IMR-90 (cell line): ENCODE data around the gene PCCA. TPM values are rescaled to one million over a fixed set of nuclear protein-coding genes. Genes with fewer than 3 reads are reported as not detected.

Experiments
- ATAC-seq: fragments of 200-7000 bp; cut with Tn5 transposase; 2 replicates; pipeline ENCODE4 v1.9.1; 2020; ENCODE audit warnings: low read depth, mild to moderate bottlenecking, moderate library complexity
- BruUV-seq: library from RNA; stranded (reverse); fragments of 400-500 nt; replicated peaks from 2 replicates; lab custom pipeline; 2021; lab: Mats Ljungman, UMichigan
- CTCF ChIA-PET: fragments of 300-600 bp; formaldehyde crosslinking; extraction: SDS; loops from one replicate; lab custom pipeline; 2021; ENCODE audit warnings: antibody characterized with exemption; lab: Yijun Ruan, JAX
- POLR2A ChIA-PET: fragments of 300-600 bp; sonication (Branson Sonifier 250); formaldehyde crosslinking; loops from one replicate; lab custom pipeline; 2022; ENCODE audit warnings: antibody characterized with exemption; ENCODE audit not compliant: unreplicated experiment; lab: Charles Lee
- DNase-seq: peaks from one replicate; pipeline ENCODE4 v3.0.0; 2013
- H2AFZ ChIP-seq: replicated peaks from 2 replicates; pipeline ENCODE3; 2013; ENCODE audit warnings: low read length, mild to moderate bottlenecking; ENCODE audit not compliant: poor library complexity
- H2AK5ac ChIP-seq: 2 replicates; pipeline ENCODE4 v1.6.1; 2013; ENCODE audit warnings: low read depth, low read length, inconsistent platforms
- H2AK9ac ChIP-seq: replicated peaks from 2 replicates; pipeline ENCODE3; 2013; ENCODE audit warnings: mild to moderate bottlenecking, low read depth, low read length, moderate library complexity; ENCODE audit not compliant: poor library complexity
- H2BK120ac ChIP-seq: 2 replicates; pipeline ENCODE4 v1.6.1; 2013; ENCODE audit warnings: low read depth, low read length, inconsistent platforms
- H2BK15ac ChIP-seq: 3 replicates; pipeline ENCODE4 v1.6.1; 2013; ENCODE audit warnings: low read depth, low read length, inconsistent platforms
- H2BK20ac ChIP-seq: 2 replicates; pipeline ENCODE4 v1.6.1; 2013; ENCODE audit warnings: low read depth, mild to moderate bottlenecking, inconsistent platforms, low read length, moderate library complexity
- H2BK5ac ChIP-seq: 2 replicates; pipeline ENCODE4 v1.6.1; 2013; ENCODE audit warnings: mild to moderate bottlenecking, low read depth, low read length, inconsistent platforms; ENCODE audit not compliant: poor library complexity, severe bottlenecking
- H3K14ac ChIP-seq: replicated peaks from 2 replicates; pipeline ENCODE4 v1.6.1; 2013; ENCODE audit warnings: low read depth, low read length, inconsistent platforms
- H3K18ac ChIP-seq: 2 replicates; pipeline ENCODE4 v1.6.1; 2013; ENCODE audit warnings: low read depth, low read length, control low read depth
- H3K23ac ChIP-seq: 2 replicates; pipeline ENCODE4 v1.6.1; 2013; ENCODE audit warnings: low read depth, low read length, inconsistent platforms
- H3K27ac ChIP-seq: 2 replicates; pipeline ENCODE4 v1.5.1; 2013; ENCODE audit warnings: mild to moderate bottlenecking, control low read depth, low read length; ENCODE audit not compliant: insufficient read depth
- H3K27me3 ChIP-seq: 2 replicates; pipeline ENCODE4 v1.6.1; 2013; ENCODE audit warnings: low read length; ENCODE audit not compliant: control insufficient read depth, insufficient read depth
- H3K36me3 ChIP-seq: 2 replicates; pipeline ENCODE4 v1.6.1; 2013; ENCODE audit warnings: low read length, mixed read lengths; ENCODE audit not compliant: control insufficient read depth, insufficient read depth
- H3K4ac ChIP-seq: 2 replicates; pipeline ENCODE4 v1.6.1; 2013; ENCODE audit warnings: low read depth, low read length, inconsistent platforms
- H3K4me1 ChIP-seq: 2 replicates; pipeline ENCODE4 v1.6.1; 2013; ENCODE audit warnings: low read length, mixed read lengths; ENCODE audit not compliant: control insufficient read depth, insufficient read depth
- H3K4me2 ChIP-seq: 2 replicates; pipeline ENCODE4 v1.6.1; 2013; ENCODE audit warnings: low read depth, mild to moderate bottlenecking, control low read depth, low read length, moderate library complexity
- H3K4me3 ChIP-seq: 2 replicates; pipeline ENCODE4 v1.5.1; 2013; ENCODE audit warnings: low read depth, mild to moderate bottlenecking, control low read depth, low read length, moderate library complexity; ENCODE audit not compliant: insufficient read depth
- H3K56ac ChIP-seq: 2 replicates; pipeline ENCODE4 v1.6.1; 2013; ENCODE audit warnings: low read length, inconsistent platforms; ENCODE audit not compliant: insufficient read depth; ENCODE audit errors: extremely low read depth
- H3K79me1 ChIP-seq, 2 experiments: 2 replicates each; pipeline ENCODE4 v1.6.1; 2013; ENCODE audit warnings: low read length in 2 of 2, inconsistent platforms in 1 of 2, low read depth in 1 of 2
- H3K9ac ChIP-seq: 2 replicates; pipeline ENCODE4 v1.6.1; 2013; ENCODE audit warnings: low read depth, low read length, control low read depth
- H3K9me1 ChIP-seq: 2 replicates; pipeline ENCODE4 v1.6.1; 2013; ENCODE audit warnings: low read length, inconsistent platforms; ENCODE audit not compliant: insufficient read depth
- H3K9me3 ChIP-seq: 2 replicates; pipeline ENCODE4 v1.6.1; 2013; ENCODE audit warnings: low read length; ENCODE audit not compliant: control insufficient read depth, insufficient read depth
- H4K20me1 ChIP-seq: 2 replicates; pipeline ENCODE4 v1.6.1; 2013; ENCODE audit warnings: low read length, inconsistent platforms; ENCODE audit not compliant: insufficient read depth
- H4K5ac ChIP-seq: 2 replicates; pipeline ENCODE4 v1.6.1; 2013; ENCODE audit warnings: mild to moderate bottlenecking, low read depth, low read length, control low read depth
- H4K8ac ChIP-seq, 2 experiments: 2 replicates each; pipeline ENCODE4 v1.6.1; 2013; ENCODE audit warnings: low read depth in 2 of 2, low read length in 2 of 2, control low read depth in 1 of 2, inconsistent platforms in 1 of 2
- H4K91ac ChIP-seq: 2 replicates; pipeline ENCODE4 v1.6.1; 2013; ENCODE audit warnings: low read depth, low read length, inconsistent platforms; ENCODE audit not compliant: insufficient read depth
- BHLHE40 ChIP-seq: fragments of 150-350 bp; IDR thresholded peaks from 2 replicates; pipeline ENCODE4 v1.6.1; 2016; ENCODE audit warnings: mild to moderate bottlenecking, low read depth, low read length
- CEBPB ChIP-seq: IDR thresholded peaks from 2 replicates; pipeline ENCODE4 v1.6.1; 2012; ENCODE audit warnings: low read depth, low read length, improper control_type of control experiment
- CHD1 ChIP-seq: IDR thresholded peaks from 2 replicates; pipeline ENCODE4 v1.6.1; 2012; ENCODE audit warnings: low read depth, low read length, improper control_type of control experiment
- MAFK ChIP-seq: IDR thresholded peaks from 2 replicates; pipeline ENCODE4 v1.6.1; 2012; ENCODE audit warnings: low read depth, low read length, improper control_type of control experiment
- MAZ ChIP-seq: IDR thresholded peaks from 2 replicates; pipeline ENCODE4 v1.6.1; 2012; ENCODE audit warnings: low read depth, mild to moderate bottlenecking, low read length, improper control_type of control experiment, moderate library complexity, borderline replicate concordance
- MXI1 ChIP-seq: IDR thresholded peaks from 2 replicates; pipeline ENCODE4 v1.6.1; 2012; ENCODE audit warnings: low read depth, mild to moderate bottlenecking, low read length, moderate library complexity, borderline replicate concordance
- NFE2L2 ChIP-seq: fragments of 150-350 bp; IDR thresholded peaks from 2 replicates; pipeline ENCODE4 v1.6.1; 2016; ENCODE audit warnings: low read depth, mild to moderate bottlenecking, low read length
- POLR2A ChIP-seq: IDR thresholded peaks from 2 replicates; pipeline ENCODE4 v1.6.1; 2012; ENCODE audit warnings: mild to moderate bottlenecking, low read depth, low read length
- RAD21 ChIP-seq: IDR thresholded peaks from 2 replicates; pipeline ENCODE4 v1.6.1; 2012; ENCODE audit warnings: low read length, improper control_type of control experiment
- RCOR1 ChIP-seq: IDR thresholded peaks from 2 replicates; pipeline ENCODE4 v1.6.1; 2012; ENCODE audit warnings: mild to moderate bottlenecking, low read length, improper control_type of control experiment; ENCODE audit not compliant: insufficient replicate concordance
- RFX5 ChIP-seq: IDR thresholded peaks from 2 replicates; pipeline ENCODE4 v1.8.0; 2012; ENCODE audit warnings: low read depth, mild to moderate bottlenecking, low read length, moderate library complexity
- SMC3 ChIP-seq: fragments of 150-350 bp; IDR thresholded peaks from 2 replicates; pipeline ENCODE4 v1.6.1; 2016; ENCODE audit warnings: low read depth, mild to moderate bottlenecking, antibody characterized with exemption, low read length, moderate library complexity
- WGBS, 2 experiments: methylation state at CpG; one replicate each; pipeline versions ENCODE4 v1.1.5 to v1.1.7; 2013; ENCODE audit warnings: missing lambda C conversion rate in 2 of 2; ENCODE audit not compliant: insufficient read length in 1 of 2; ENCODE audit errors: extremely low coverage in 2 of 2; 5-methylcytosine and 5-hydroxymethylcytosine counted together
- dilution Hi-C: fragments of 300-500 bp; cut with HindIII; formaldehyde crosslinking; loops from one replicate; pipeline ENCODE4 v1.14.3; 2018; ENCODE audit warnings: low sequenced_read_pairs; ENCODE audit not compliant: unreplicated experiment
- in situ Hi-C: fragments of 300-500 bp; cut with MboI; formaldehyde crosslinking; loops from 3 replicates; pipeline ENCODE4 v1.14.3; 2019; ENCODE audit warnings: low sequenced_read_pairs, inconsistent platforms, mixed read lengths
- intact Hi-C: fragments of 100-400 bp; cut with micrococcal nuclease; formaldehyde crosslinking; loops from 2 replicates; pipeline ENCODE4 v1.10.0; 2022
- polyA plus RNA-seq, 3 experiments: library from polyadenylated mRNA; depleted of rRNA; stranded (reverse); fragments of >200 nt; gene quantifications; 2 replicates each; pipeline ENCODE4 v1.2.3, GENCODE V29; 2012; ENCODE audit warnings: low replicate concordance in 1 of 3
- total RNA-seq: library from RNA; depleted of rRNA; stranded (reverse); fragments of >200 nt; gene quantifications from 2 replicates; pipeline ENCODE4 v1.2.3, GENCODE V29; 2012
- TF ChIP-seq, protein P1 (sequence below): fragments of 150-350 bp; IDR thresholded peaks from 2 replicates; pipeline ENCODE4 v1.6.1; 2016; ENCODE audit warnings: low read depth, mild to moderate bottlenecking, low read length, moderate library complexity, borderline replicate concordance
- TF ChIP-seq, protein P2 (sequence below): fragments of 150-350 bp; IDR thresholded peaks from 2 replicates; pipeline ENCODE4 v1.6.1; 2017; ENCODE audit warnings: mild to moderate bottlenecking, antibody characterized with exemption, low read length, low read depth
- TF ChIP-seq, protein P3 (sequence below): conservative IDR thresholded peaks from 2 replicates; pipeline ENCODE4 v1.5.1; 2012; ENCODE audit warnings: mild to moderate bottlenecking, low read depth, low read length, improper control_type of control experiment

The PCCA gene
- total and polyA plus RNA-seq, 2 of the 4 experiments (the other 2 are of a cell fraction) = 7.6 to 24.0 TPM

DNA sequence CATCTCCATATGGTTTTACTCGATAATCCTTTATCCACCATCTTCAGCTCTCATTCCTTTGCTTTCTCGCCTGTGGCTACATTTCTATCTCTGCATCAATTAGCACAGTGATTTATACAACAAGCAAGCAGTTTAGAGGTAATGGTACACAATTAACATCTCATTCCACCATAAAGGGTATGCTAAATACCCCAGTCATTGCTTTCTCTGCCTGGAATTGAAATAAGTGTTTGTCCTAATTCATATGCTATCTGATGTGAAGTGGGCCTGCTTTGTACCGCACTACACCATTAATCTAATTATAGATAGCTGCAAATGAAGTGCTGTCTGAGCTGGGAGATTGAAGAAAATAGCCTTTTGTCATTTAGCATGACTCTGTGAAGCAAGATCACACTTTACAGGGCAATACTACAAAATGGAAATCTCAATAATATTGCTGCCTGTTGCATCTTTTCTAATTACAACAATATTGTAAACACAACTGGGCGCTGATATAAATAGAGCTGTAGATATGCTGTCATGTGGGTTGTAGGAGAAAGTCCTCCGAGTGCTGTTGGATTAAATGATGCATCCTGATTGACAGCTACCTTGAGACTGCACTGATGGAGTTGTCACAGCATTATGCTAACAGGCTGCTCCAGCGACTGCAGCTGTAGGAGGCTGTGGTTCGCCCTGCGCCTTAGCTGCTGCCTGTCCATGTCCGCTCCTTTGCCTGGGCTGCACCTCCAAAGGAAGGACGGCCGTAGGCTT lies 421.5 kb downstream of the PCCA start:
- ATAC-seq = no peak
- H3K56ac ChIP-seq = no peak overlapping the region
- 50% methylated on average over 2 of the region's 11 CpGs; no CpG with 5 or more reads in 1 of the 2 experiments for WGBS, 2 experiments
- H3K9me3 ChIP-seq = no peaks in the 10 kb centered on the region
- no peak overlapping the region for H2BK20ac ChIP-seq
- TF ChIP-seq, protein P1, sequence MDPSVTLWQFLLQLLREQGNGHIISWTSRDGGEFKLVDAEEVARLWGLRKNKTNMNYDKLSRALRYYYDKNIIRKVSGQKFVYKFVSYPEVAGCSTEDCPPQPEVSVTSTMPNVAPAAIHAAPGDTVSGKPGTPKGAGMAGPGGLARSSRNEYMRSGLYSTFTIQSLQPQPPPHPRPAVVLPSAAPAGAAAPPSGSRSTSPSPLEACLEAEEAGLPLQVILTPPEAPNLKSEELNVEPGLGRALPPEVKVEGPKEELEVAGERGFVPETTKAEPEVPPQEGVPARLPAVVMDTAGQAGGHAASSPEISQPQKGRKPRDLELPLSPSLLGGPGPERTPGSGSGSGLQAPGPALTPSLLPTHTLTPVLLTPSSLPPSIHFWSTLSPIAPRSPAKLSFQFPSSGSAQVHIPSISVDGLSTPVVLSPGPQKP = no peak
- TF ChIP-seq CEBPB (no peak), POLR2A (no peak), RCOR1 (no peak), NFE2L2 (no peak), MAFK (no peak), RFX5 (no peak), MAZ (no peak), SMC3 (no peak), CHD1 (no peak), RAD21 (no peak), MXI1 (no peak), BHLHE40 (no peak)
- TF ChIP-seq, protein P2, sequence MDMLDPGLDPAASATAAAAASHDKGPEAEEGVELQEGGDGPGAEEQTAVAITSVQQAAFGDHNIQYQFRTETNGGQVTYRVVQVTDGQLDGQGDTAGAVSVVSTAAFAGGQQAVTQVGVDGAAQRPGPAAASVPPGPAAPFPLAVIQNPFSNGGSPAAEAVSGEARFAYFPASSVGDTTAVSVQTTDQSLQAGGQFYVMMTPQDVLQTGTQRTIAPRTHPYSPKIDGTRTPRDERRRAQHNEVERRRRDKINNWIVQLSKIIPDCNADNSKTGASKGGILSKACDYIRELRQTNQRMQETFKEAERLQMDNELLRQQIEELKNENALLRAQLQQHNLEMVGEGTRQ = no peak
- TF ChIP-seq, protein P3, sequence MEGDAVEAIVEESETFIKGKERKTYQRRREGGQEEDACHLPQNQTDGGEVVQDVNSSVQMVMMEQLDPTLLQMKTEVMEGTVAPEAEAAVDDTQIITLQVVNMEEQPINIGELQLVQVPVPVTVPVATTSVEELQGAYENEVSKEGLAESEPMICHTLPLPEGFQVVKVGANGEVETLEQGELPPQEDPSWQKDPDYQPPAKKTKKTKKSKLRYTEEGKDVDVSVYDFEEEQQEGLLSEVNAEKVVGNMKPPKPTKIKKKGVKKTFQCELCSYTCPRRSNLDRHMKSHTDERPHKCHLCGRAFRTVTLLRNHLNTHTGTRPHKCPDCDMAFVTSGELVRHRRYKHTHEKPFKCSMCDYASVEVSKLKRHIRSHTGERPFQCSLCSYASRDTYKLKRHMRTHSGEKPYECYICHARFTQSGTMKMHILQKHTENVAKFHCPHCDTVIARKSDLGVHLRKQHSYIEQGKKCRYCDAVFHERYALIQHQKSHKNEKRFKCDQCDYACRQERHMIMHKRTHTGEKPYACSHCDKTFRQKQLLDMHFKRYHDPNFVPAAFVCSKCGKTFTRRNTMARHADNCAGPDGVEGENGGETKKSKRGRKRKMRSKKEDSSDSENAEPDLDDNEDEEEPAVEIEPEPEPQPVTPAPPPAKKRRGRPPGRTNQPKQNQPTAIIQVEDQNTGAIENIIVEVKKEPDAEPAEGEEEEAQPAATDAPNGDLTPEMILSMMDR = no peak
- ChIA-PET POLR2A (no interaction called here), CTCF (no interaction called here)
- no peak overlapping the region for H3K14ac ChIP-seq
- no peak overlapping the region for H3K4ac ChIP-seq
- H2AFZ ChIP-seq = no peak overlapping the region
- H4K91ac ChIP-seq = no peak overlapping the region
- H3K18ac ChIP-seq = no peak overlapping the region
- H2AK5ac ChIP-seq = no peak overlapping the region
- BruUV-seq = no TSS peak
- H3K4me2 ChIP-seq = no peak overlapping the region
- H2BK120ac ChIP-seq = no peak overlapping the region
- no peak overlapping the region for H4K8ac ChIP-seq
- H3K9ac ChIP-seq = no peak overlapping the region
- H4K5ac ChIP-seq = no peak overlapping the region
- no peak overlapping the region for H2AK9ac ChIP-seq
- dilution Hi-C loops = no loop called here
- no peaks in the 10 kb centered on the region for H4K20me1 ChIP-seq
- no peak overlapping the region for H2BK5ac ChIP-seq
- in situ Hi-C loops = loop anchor here (10.0 kb wide), 1 partner anchor 856 kb away; no protein-coding TSS in a partner anchor
- intact Hi-C loops = loop anchor here (10.0 kb wide), 3 partner anchors 166 to 536 kb away; partner anchors contain the start of gene ZIC5
- no peaks in the 10 kb centered on the region for H3K36me3 ChIP-seq
- H3K9me1 ChIP-seq = peaks cover 3% of the 10 kb centered on the region; the same call in 1 of the 2 replicates
- H3K4me3 ChIP-seq = no peak overlapping the region
- H2BK15ac ChIP-seq = no peak overlapping the region
- H3K23ac ChIP-seq = no peak overlapping the region
- no peak for DNase-seq
- H3K27me3 ChIP-seq = no peaks in the 10 kb centered on the region
- no peaks in the 10 kb centered on the region; the same call in 1 of the 2 replicates for H3K4me1 ChIP-seq
- H3K79me1 ChIP-seq = no peaks in the 10 kb centered on the region
- no peak overlapping the region for H3K27ac ChIP-seq
